ENCODE measurements around the gene RAB3IL1.

Gene RAB3IL1

GRCh38 chr11:61946894-61947293 is 29.5 kb upstream of the RAB3IL1 start:
- Histone ChIP-seq H3K18ac (ENCODE audit: low read length) (no peak overlapping the region), H4K12ac (ENCODE audit: low read depth, low read length) (no peak overlapping the region), H3K9ac (ENCODE audit: low read length) (no peak overlapping the region), H3K27me3 (ENCODE audit: insufficient read depth, low read length) (no peaks in the 10 kb centered on the region), H3K79me1 (ENCODE audit: low read length) (no peaks in the 10 kb centered on the region), H3K4me2 (ENCODE audit: low read length) (no peak overlapping the region), H3K14ac (ENCODE audit: low read length) (no peak overlapping the region), H3K4me1 (ENCODE audit: control insufficient read depth in 1 of 2, insufficient read depth in 2 of 2, low read length in 2 of 2) (no peaks in the 10 kb centered on the region), H3K36me3 (ENCODE audit: control insufficient read depth in 1 of 2, insufficient read depth in 2 of 2, low read length in 2 of 2) (no peaks in the 10 kb centered on the region), H2AK5ac (ENCODE audit: low read length) (no peak overlapping the region), H3K4me3 (ENCODE audit: low read depth, low read length) (no peak overlapping the region), H3K79me2 (ENCODE audit: control insufficient read depth, insufficient read depth, low read length, poor library complexity) (no peaks in the 10 kb centered on the region), H2AFZ (ENCODE audit: insufficient read depth, low read length, poor library complexity) (no peak overlapping the region), H3K9me3 (ENCODE audit: insufficient read depth, low read depth, low read length) (peaks cover 2% of the 10 kb centered on the region), H4K8ac (ENCODE audit: low read depth, low read length) (no peak overlapping the region), H2BK5ac (ENCODE audit: low read depth, low read length, poor library complexity) (no peak overlapping the region), H3K27ac (ENCODE audit: low read depth, low read length) (no peak overlapping the region), H4K91ac (ENCODE audit: low read depth, low read length) (no peak overlapping the region), H3K4ac (ENCODE audit: low read depth, low read length) (no peak overlapping the region), H3K23ac (ENCODE audit: low read length) (no peak overlapping the region), H2BK120ac (ENCODE audit: insufficient read depth, low read length, poor library complexity) (no peak overlapping the region), H2BK12ac (ENCODE audit: low read length) (no peak overlapping the region)
- no CpG with 5 or more reads among the region's 5 CpGs for whole genome bisulfite sequencing (ENCODE audit: extremely low coverage, insufficient coverage, insufficient read length)
- no peak for DNase-seq

- H3K23ac ChIP-seq (ENCODE audit: low read length) = no peak overlapping the region
- no peak overlapping the region for H3K4me3 ChIP-seq (ENCODE audit: low read depth, low read length)
- no peak overlapping the region for H3K18ac ChIP-seq (ENCODE audit: low read length)
- H3K79me2 ChIP-seq (ENCODE audit: control insufficient read depth, insufficient read depth, low read length, poor library complexity) = no peaks in the 10 kb centered on the region
- H3K27me3 ChIP-seq (ENCODE audit: insufficient read depth, low read length) = no peaks in the 10 kb centered on the region
- no peaks in the 10 kb centered on the region for H3K4me1 ChIP-seq (ENCODE audit: control insufficient read depth in 1 of 2, insufficient read depth in 2 of 2, low read length in 2 of 2)
- no peaks in the 10 kb centered on the region for H3K36me3 ChIP-seq (ENCODE audit: control insufficient read depth in 1 of 2, insufficient read depth in 2 of 2, low read length in 2 of 2)
- H3K4ac ChIP-seq (ENCODE audit: low read depth, low read length) = no peak overlapping the region
- no CpG with 5 or more reads among the region's 13 CpGs for WGBS (ENCODE audit: extremely low coverage, insufficient coverage, insufficient read length)
- no peak overlapping the region for H4K12ac ChIP-seq (ENCODE audit: low read depth, low read length)
- peaks cover 2% of the 10 kb centered on the region for H3K9me3 ChIP-seq (ENCODE audit: insufficient read depth, low read depth, low read length)
- no peak overlapping the region for H2BK120ac ChIP-seq (ENCODE audit: insufficient read depth, low read length, poor library complexity)
- no peak overlapping the region for H3K9ac ChIP-seq (ENCODE audit: low read length)
- DNase-seq = no peak
- no peak overlapping the region for H2AFZ ChIP-seq (ENCODE audit: insufficient read depth, low read length, poor library complexity)
- no peak overlapping the region for H4K91ac ChIP-seq (ENCODE audit: low read depth, low read length)
- H3K14ac ChIP-seq (ENCODE audit: low read length) = no peak overlapping the region
- no peak overlapping the region for H2BK12ac ChIP-seq (ENCODE audit: low read length)
- H2AK5ac ChIP-seq (ENCODE audit: low read length) = no peak overlapping the region
- H3K27ac ChIP-seq (ENCODE audit: low read depth, low read length) = no peak overlapping the region
- H2BK5ac ChIP-seq (ENCODE audit: low read depth, low read length, poor library complexity) = no peak overlapping the region
- H4K8ac ChIP-seq (ENCODE audit: low read depth, low read length) = no peak overlapping the region
- H3K4me2 ChIP-seq (ENCODE audit: low read length) = no peak overlapping the region
- no peaks in the 10 kb centered on the region for H3K79me1 ChIP-seq (ENCODE audit: low read length)
Measured at GRCh38 chr11:61945191-61945590, 27.8 kb upstream of the RAB3IL1 start.

GRCh38 chr11:61940466-61940865 is 23.1 kb upstream of the RAB3IL1 start:
- H2BK120ac ChIP-seq (ENCODE audit: insufficient read depth, low read length, poor library complexity) = no peak overlapping the region
- no peaks in the 10 kb centered on the region for H3K4me1 ChIP-seq (ENCODE audit: control insufficient read depth in 1 of 2, insufficient read depth in 2 of 2, low read length in 2 of 2)
- H3K14ac ChIP-seq (ENCODE audit: low read length) = no peak overlapping the region
- H2AK5ac ChIP-seq (ENCODE audit: low read length) = no peak overlapping the region
- no peak overlapping the region for H4K91ac ChIP-seq (ENCODE audit: low read depth, low read length)
- H3K27ac ChIP-seq (ENCODE audit: low read depth, low read length) = no peak overlapping the region
- no peak for DNase-seq
- H3K79me2 ChIP-seq (ENCODE audit: control insufficient read depth, insufficient read depth, low read length, poor library complexity) = no peaks in the 10 kb centered on the region
- no peak overlapping the region for H3K9ac ChIP-seq (ENCODE audit: low read length)
- no peak overlapping the region for H3K23ac ChIP-seq (ENCODE audit: low read length)
- no peak overlapping the region for H3K4me3 ChIP-seq (ENCODE audit: low read depth, low read length)
- no peak overlapping the region for H3K4me2 ChIP-seq (ENCODE audit: low read length)
- no peak overlapping the region for H3K18ac ChIP-seq (ENCODE audit: low read length)
- H3K79me1 ChIP-seq (ENCODE audit: low read length) = no peaks in the 10 kb centered on the region
- no peak overlapping the region for H2BK5ac ChIP-seq (ENCODE audit: low read depth, low read length, poor library complexity)
- no peaks in the 10 kb centered on the region for H3K27me3 ChIP-seq (ENCODE audit: insufficient read depth, low read length)
- H3K4ac ChIP-seq (ENCODE audit: low read depth, low read length) = no peak overlapping the region
- H3K9me3 ChIP-seq (ENCODE audit: insufficient read depth, low read depth, low read length) = peaks cover 2% of the 10 kb centered on the region
- WGBS (ENCODE audit: extremely low coverage, insufficient coverage, insufficient read length) = no CpG with 5 or more reads among the region's 10 CpGs
- H4K12ac ChIP-seq (ENCODE audit: low read depth, low read length) = no peak overlapping the region
- no peak overlapping the region for H2BK12ac ChIP-seq (ENCODE audit: low read length)
- H3K36me3 ChIP-seq (ENCODE audit: control insufficient read depth in 1 of 2, insufficient read depth in 2 of 2, low read length in 2 of 2) = no peaks in the 10 kb centered on the region
- no peak overlapping the region for H2AFZ ChIP-seq (ENCODE audit: insufficient read depth, low read length, poor library complexity)
- H4K8ac ChIP-seq (ENCODE audit: low read depth, low read length) = no peak overlapping the region

DNA sequence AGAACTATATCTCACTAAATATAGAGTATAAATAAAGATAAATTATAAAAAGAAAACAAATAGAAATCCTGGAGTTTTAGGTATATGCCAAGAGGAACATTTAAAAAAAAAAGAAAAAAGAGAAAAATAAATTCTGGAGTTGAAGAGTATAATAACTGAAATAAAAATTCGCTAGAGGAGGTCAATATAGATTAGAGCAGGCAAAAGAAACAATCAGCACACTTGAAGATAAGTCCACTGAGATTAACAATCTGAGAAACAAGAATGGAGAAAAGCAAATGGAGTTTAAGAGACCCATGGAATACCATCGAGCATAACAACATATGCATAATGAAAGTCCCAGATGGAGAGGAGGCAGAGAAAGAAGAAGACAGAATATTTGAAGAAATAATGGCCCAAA is 18.5 kb upstream of the RAB3IL1 start:
- no peak overlapping the region for H2AK5ac ChIP-seq (ENCODE audit: low read length)
- H4K8ac ChIP-seq (ENCODE audit: low read depth, low read length) = no peak overlapping the region

More for the DNA sequence above, 18.5 kb upstream of the RAB3IL1 start:
- no peak overlapping the region for H2AFZ ChIP-seq (ENCODE audit: insufficient read depth, low read length, poor library complexity)
- no peaks in the 10 kb centered on the region for H3K79me2 ChIP-seq (ENCODE audit: control insufficient read depth, insufficient read depth, low read length, poor library complexity)
- no peaks in the 10 kb centered on the region for H3K79me1 ChIP-seq (ENCODE audit: low read length)
- no peaks in the 10 kb centered on the region for H3K4me1 ChIP-seq (ENCODE audit: control insufficient read depth in 1 of 2, insufficient read depth in 2 of 2, low read length in 2 of 2)
- H4K12ac ChIP-seq (ENCODE audit: low read depth, low read length) = no peak overlapping the region
- no peak overlapping the region for H3K4ac ChIP-seq (ENCODE audit: low read depth, low read length)
- no peak overlapping the region for H3K27ac ChIP-seq (ENCODE audit: low read depth, low read length)
- H3K9me3 ChIP-seq (ENCODE audit: insufficient read depth, low read depth, low read length) = peaks cover 2% of the 10 kb centered on the region
- no CpG with 5 or more reads among the region's 2 CpGs for WGBS (ENCODE audit: extremely low coverage, insufficient coverage, insufficient read length)
- H3K23ac ChIP-seq (ENCODE audit: low read length) = no peak overlapping the region
- H3K36me3 ChIP-seq (ENCODE audit: control insufficient read depth in 1 of 2, insufficient read depth in 2 of 2, low read length in 2 of 2) = no peaks in the 10 kb centered on the region
- H3K4me3 ChIP-seq (ENCODE audit: low read depth, low read length) = no peak overlapping the region
- no peak overlapping the region for H2BK5ac ChIP-seq (ENCODE audit: low read depth, low read length, poor library complexity)
- H3K14ac ChIP-seq (ENCODE audit: low read length) = no peak overlapping the region
- H4K91ac ChIP-seq (ENCODE audit: low read depth, low read length) = no peak overlapping the region
- H3K18ac ChIP-seq (ENCODE audit: low read length) = no peak overlapping the region
- no peak overlapping the region for H2BK12ac ChIP-seq (ENCODE audit: low read length)
- no peaks in the 10 kb centered on the region for H3K27me3 ChIP-seq (ENCODE audit: insufficient read depth, low read length)
- no peak overlapping the region for H3K9ac ChIP-seq (ENCODE audit: low read length)
- H3K4me2 ChIP-seq (ENCODE audit: low read length) = no peak overlapping the region
- H2BK120ac ChIP-seq (ENCODE audit: insufficient read depth, low read length, poor library complexity) = no peak overlapping the region
- no peak for DNase-seq

Data from trophoblast cell (in vitro differentiated cells and primary cell).